Measurements from ENCODE around the gene ADIPOR2.
"Not testable (repeated sequence)": the region's sequence is repeated elsewhere in the genome, so short reads cannot be mapped to it uniquely, and the experiment has no call there.

DNA sequence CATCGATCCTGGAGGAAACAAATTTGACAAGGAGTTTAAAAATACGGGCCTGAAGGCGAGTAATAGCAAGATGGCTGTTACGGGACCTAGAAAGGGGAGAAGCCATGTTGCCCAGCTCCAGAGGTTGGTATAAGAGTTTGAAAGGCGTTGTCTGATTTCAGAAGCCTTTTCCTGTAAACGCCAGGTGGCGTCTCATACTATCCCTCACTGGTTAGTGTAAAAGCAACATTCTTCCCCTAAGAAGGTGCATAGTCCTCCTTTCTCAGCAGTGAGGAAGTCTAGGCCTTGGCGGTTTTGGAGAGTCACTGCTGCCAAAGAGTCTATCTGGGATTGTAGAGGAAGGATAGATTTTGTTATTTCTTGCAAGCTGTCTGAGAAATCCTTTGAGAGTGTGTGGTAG is 20.0 kb downstream of the ADIPOR2 start:
- TF ChIP-seq, protein P1, sequence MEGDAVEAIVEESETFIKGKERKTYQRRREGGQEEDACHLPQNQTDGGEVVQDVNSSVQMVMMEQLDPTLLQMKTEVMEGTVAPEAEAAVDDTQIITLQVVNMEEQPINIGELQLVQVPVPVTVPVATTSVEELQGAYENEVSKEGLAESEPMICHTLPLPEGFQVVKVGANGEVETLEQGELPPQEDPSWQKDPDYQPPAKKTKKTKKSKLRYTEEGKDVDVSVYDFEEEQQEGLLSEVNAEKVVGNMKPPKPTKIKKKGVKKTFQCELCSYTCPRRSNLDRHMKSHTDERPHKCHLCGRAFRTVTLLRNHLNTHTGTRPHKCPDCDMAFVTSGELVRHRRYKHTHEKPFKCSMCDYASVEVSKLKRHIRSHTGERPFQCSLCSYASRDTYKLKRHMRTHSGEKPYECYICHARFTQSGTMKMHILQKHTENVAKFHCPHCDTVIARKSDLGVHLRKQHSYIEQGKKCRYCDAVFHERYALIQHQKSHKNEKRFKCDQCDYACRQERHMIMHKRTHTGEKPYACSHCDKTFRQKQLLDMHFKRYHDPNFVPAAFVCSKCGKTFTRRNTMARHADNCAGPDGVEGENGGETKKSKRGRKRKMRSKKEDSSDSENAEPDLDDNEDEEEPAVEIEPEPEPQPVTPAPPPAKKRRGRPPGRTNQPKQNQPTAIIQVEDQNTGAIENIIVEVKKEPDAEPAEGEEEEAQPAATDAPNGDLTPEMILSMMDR (IDR thresholded peaks at IDR 0.05): not testable (repeated sequence)
- not testable (repeated sequence) for TF ChIP-seq POLR2AphosphoS5, EP300, POLR2A (IDR thresholded peaks at IDR 0.05)

Data from stomach (tissue), 4 donors.